Endothelial cell of umbilical vein (primary cell): ENCODE measurements around the gene ATP10A.

Experiments used
- EZH2 ChIP-seq: IDR thresholded peaks from 2 replicates; pipeline ENCODE4 v1.6.1; 2012; ENCODE audit warnings: borderline replicate concordance, low read depth, mild to moderate bottlenecking, moderate library complexity, low read length, inconsistent platforms; ENCODE audit not compliant: severe bottlenecking
- FOS ChIP-seq: IDR thresholded peaks from 2 replicates; pipeline ENCODE4 v1.6.1; 2011; ENCODE audit warnings: mild to moderate bottlenecking, low read length, moderate library complexity, borderline replicate concordance; ENCODE audit not compliant: insufficient read depth
- JUN ChIP-seq: IDR thresholded peaks from 2 replicates; pipeline ENCODE4 v1.6.1; 2011; ENCODE audit warnings: borderline replicate concordance, low read depth; ENCODE audit not compliant: insufficient read length, insufficient read depth
- MYC ChIP-seq: IDR thresholded peaks from one replicate; pipeline ENCODE4 v1.6.1; 2011; ENCODE audit warnings: mild to moderate bottlenecking, low read depth, low read length
- POLR2A ChIP-seq: IDR thresholded peaks from 2 replicates; pipeline ENCODE4 v1.6.1; 2012; ENCODE audit warnings: low read depth, mild to moderate bottlenecking, control low read depth, low read length
- POLR2AphosphoS5 ChIP-seq: IDR thresholded peaks from 2 replicates; pipeline ENCODE4 v1.6.1; 2012; ENCODE audit warnings: low read depth, mild to moderate bottlenecking, control low read depth, low read length, moderate library complexity; ENCODE audit not compliant: insufficient read depth
- TF ChIP-seq, protein P1 (sequence below), 2 donors: IDR thresholded peaks; 1 replicate in 1 of 2; 2 replicates in 1 of 2; pipeline ENCODE4 v1.5.1; 2011; ENCODE audit warnings: low read length in 2 of 2, mild to moderate bottlenecking in 2 of 2, moderate library complexity in 2 of 2, control low read depth in 1 of 2, inconsistent platforms in 1 of 2, low read depth in 1 of 2; ENCODE audit not compliant: insufficient read depth in 1 of 2; ENCODE audit errors: extremely low read depth in 1 of 2
- TF ChIP-seq, protein P2 (sequence below): IDR thresholded peaks from 2 replicates; pipeline ENCODE4 v1.6.1; 2011; ENCODE audit not compliant: insufficient read depth, insufficient read length

DNA sequence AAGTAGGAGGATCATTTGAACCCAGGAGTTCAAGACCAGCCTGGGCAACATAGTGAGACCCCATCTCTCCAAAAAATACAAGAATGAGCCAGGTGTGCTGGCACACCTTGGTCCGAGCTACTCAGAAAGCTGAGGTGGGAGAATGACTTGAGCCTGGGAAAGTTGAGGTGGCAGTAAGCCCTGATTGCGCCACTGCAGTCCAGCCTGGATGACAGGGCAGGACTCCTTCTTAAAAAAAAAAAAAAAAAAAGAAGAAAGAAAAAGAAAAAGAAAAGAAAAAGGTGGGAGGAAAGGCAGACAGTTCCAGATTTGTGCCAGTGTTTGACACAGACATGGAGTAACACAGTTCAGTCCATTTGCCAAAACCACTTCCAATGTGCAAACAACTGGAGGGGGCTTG, 75.7 kb downstream of the ATP10A start:
- TF ChIP-seq, protein P1, sequence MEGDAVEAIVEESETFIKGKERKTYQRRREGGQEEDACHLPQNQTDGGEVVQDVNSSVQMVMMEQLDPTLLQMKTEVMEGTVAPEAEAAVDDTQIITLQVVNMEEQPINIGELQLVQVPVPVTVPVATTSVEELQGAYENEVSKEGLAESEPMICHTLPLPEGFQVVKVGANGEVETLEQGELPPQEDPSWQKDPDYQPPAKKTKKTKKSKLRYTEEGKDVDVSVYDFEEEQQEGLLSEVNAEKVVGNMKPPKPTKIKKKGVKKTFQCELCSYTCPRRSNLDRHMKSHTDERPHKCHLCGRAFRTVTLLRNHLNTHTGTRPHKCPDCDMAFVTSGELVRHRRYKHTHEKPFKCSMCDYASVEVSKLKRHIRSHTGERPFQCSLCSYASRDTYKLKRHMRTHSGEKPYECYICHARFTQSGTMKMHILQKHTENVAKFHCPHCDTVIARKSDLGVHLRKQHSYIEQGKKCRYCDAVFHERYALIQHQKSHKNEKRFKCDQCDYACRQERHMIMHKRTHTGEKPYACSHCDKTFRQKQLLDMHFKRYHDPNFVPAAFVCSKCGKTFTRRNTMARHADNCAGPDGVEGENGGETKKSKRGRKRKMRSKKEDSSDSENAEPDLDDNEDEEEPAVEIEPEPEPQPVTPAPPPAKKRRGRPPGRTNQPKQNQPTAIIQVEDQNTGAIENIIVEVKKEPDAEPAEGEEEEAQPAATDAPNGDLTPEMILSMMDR (IDR thresholded peaks at IDR 0.05; ENCODE audit: extremely low read depth in 1 of 2, insufficient read depth in 1 of 2, low read depth in 1 of 2, low read length in 2 of 2): no peak
- TF ChIP-seq EZH2 (no peak), JUN (no peak), FOS (no peak), POLR2A (no peak), MYC (no peak), POLR2AphosphoS5 (no peak)
- TF ChIP-seq, protein P2, sequence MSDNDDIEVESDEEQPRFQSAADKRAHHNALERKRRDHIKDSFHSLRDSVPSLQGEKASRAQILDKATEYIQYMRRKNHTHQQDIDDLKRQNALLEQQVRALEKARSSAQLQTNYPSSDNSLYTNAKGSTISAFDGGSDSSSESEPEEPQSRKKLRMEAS: no peak
